Endothelial cell of umbilical vein (primary cell): Measurements from ENCODE around the gene SUGCT. TPM values are rescaled to one million over a fixed set of nuclear protein-coding genes. Genes with fewer than 3 reads are reported as not detected.

Experiments used
- BruUV-seq: library from RNA; stranded (reverse); fragments of 400-500 nt; replicated peaks from 2 replicates; lab custom pipeline; 2021; lab: Mats Ljungman, UMichigan
- CTCF ChIA-PET: fragments of 300-600, 350-600 bp; sonication (Branson Sonifier 250); formaldehyde crosslinking; loops from one replicate; lab custom pipeline; 2021; ENCODE audit warnings: antibody characterized with exemption, inconsistent platforms; lab: Charles Lee
- POLR2A ChIA-PET: fragments of 300-600, 350-600 bp; sonication (Branson Sonifier 250); formaldehyde crosslinking; loops from one replicate; lab custom pipeline; 2021; ENCODE audit warnings: antibody characterized with exemption, inconsistent platforms; lab: Charles Lee
- DNase-seq: peaks from one replicate; pipeline ENCODE4 v3.0.0-alpha.2; 2011; ENCODE audit warnings: low read depth, low spot score
- FAIRE-seq: peaks from 2 replicates; lab custom pipeline; 2011; peaks lifted over from hg19 to GRCh38; lab: Jason Lieb, UNC
- H2AFZ ChIP-seq: 2 replicates; pipeline ENCODE4 v1.6.0; 2012; ENCODE audit warnings: low read depth, low read length, control low read depth, inconsistent platforms
- H3K27ac ChIP-seq: 2 replicates; pipeline ENCODE4 v1.5.1; 2011; ENCODE audit warnings: low read depth, mild to moderate bottlenecking, control low read depth, low read length, moderate library complexity; ENCODE audit not compliant: insufficient read depth
- H3K27me3 ChIP-seq, 2 experiments: 2 replicates each; pipeline versions ENCODE4 v1.6.0 to v1.6.1; 2011; ENCODE audit warnings: low read length in 2 of 2, mixed read lengths in 1 of 2; ENCODE audit not compliant: control insufficient read depth in 2 of 2, insufficient read depth in 2 of 2
- H3K36me3 ChIP-seq, 2 experiments: 2 replicates in 1 of 2; 3 replicates in 1 of 2; pipeline ENCODE4 v1.5.1; 2011; ENCODE audit warnings: low read length in 2 of 2, mild to moderate bottlenecking in 1 of 2, moderate library complexity in 1 of 2; ENCODE audit not compliant: control insufficient read depth in 2 of 2, insufficient read depth in 2 of 2; ENCODE audit errors: extremely low read depth in 1 of 2
- H3K4me1 ChIP-seq: 3 replicates; pipeline ENCODE4 v1.5.1; 2011; ENCODE audit warnings: mild to moderate bottlenecking, low read length; ENCODE audit not compliant: control insufficient read depth, insufficient read depth; ENCODE audit errors: extremely low read depth
- H3K4me2 ChIP-seq: 2 replicates; pipeline ENCODE4 v1.6.1; 2011; ENCODE audit warnings: low read length, control low read depth, mixed read lengths; ENCODE audit not compliant: insufficient read depth
- H3K4me3 ChIP-seq, 3 experiments: fragments of 200-600 bp in 1 of 3; sonication (generic), shearing (Covaris generic) in 1 of 3; replicated peaks in 1 of 3; 2 replicates each; pipeline ENCODE4 v1.5.1; 2011 to 2016; ENCODE audit warnings: control low read depth in 3 of 3, low read length in 3 of 3, mild to moderate bottlenecking in 2 of 3, inconsistent platforms in 1 of 3, low read depth in 1 of 3, moderate library complexity in 1 of 3; ENCODE audit not compliant: insufficient read depth in 1 of 3
- H3K79me2 ChIP-seq: 2 replicates; pipeline ENCODE4 v1.6.0; 2012; ENCODE audit warnings: low read length, inconsistent platforms; ENCODE audit not compliant: control insufficient read depth, insufficient read depth
- H3K9ac ChIP-seq: replicated peaks from 2 replicates; pipeline ENCODE3; 2011; ENCODE audit warnings: low read length, control low read depth; ENCODE audit not compliant: insufficient read depth; ENCODE audit errors: extremely low read depth
- H3K9me1 ChIP-seq: replicated peaks from 3 replicates; pipeline ENCODE4 v1.6.0; 2011; ENCODE audit warnings: mild to moderate bottlenecking, low read length; ENCODE audit not compliant: control insufficient read depth, insufficient read depth; ENCODE audit errors: extremely low read depth
- H3K9me3 ChIP-seq: replicated peaks from 2 replicates; pipeline ENCODE4 v1.5.1; 2012; ENCODE audit warnings: low read length, inconsistent platforms; ENCODE audit not compliant: control insufficient read depth, insufficient read depth
- H4K20me1 ChIP-seq: replicated peaks from 2 replicates; pipeline ENCODE3; 2011; ENCODE audit warnings: mild to moderate bottlenecking, low read length; ENCODE audit not compliant: control insufficient read depth, insufficient read depth; ENCODE audit errors: extremely low read depth
- CTCF ChIP-seq, 2 donors: IDR thresholded peaks; 1 replicate in 1 of 2; 2 replicates in 1 of 2; pipeline ENCODE4 v1.5.1; 2011; ENCODE audit warnings: low read length in 2 of 2, mild to moderate bottlenecking in 2 of 2, moderate library complexity in 2 of 2, control low read depth in 1 of 2, inconsistent platforms in 1 of 2, low read depth in 1 of 2; ENCODE audit not compliant: insufficient read depth in 1 of 2; ENCODE audit errors: extremely low read depth in 1 of 2
- EZH2 ChIP-seq: IDR thresholded peaks from 2 replicates; pipeline ENCODE4 v1.6.1; 2012; ENCODE audit warnings: borderline replicate concordance, low read depth, mild to moderate bottlenecking, moderate library complexity, low read length, inconsistent platforms; ENCODE audit not compliant: severe bottlenecking
- FOS ChIP-seq: IDR thresholded peaks from 2 replicates; pipeline ENCODE4 v1.6.1; 2011; ENCODE audit warnings: mild to moderate bottlenecking, low read length, moderate library complexity, borderline replicate concordance; ENCODE audit not compliant: insufficient read depth
- GATA2 ChIP-seq: IDR thresholded peaks from 2 replicates; pipeline ENCODE4 v1.7.0; 2011; ENCODE audit warnings: low read depth, mild to moderate bottlenecking, moderate library complexity, mixed read lengths, low read length; ENCODE audit not compliant: insufficient read length, insufficient read depth
- JUN ChIP-seq: IDR thresholded peaks from 2 replicates; pipeline ENCODE4 v1.6.1; 2011; ENCODE audit warnings: borderline replicate concordance, low read depth; ENCODE audit not compliant: insufficient read length, insufficient read depth
- MAX ChIP-seq: IDR thresholded peaks from 2 replicates; pipeline ENCODE4 v1.6.1; 2011; ENCODE audit not compliant: insufficient read depth, insufficient read length
- MYC ChIP-seq: IDR thresholded peaks from one replicate; pipeline ENCODE4 v1.6.1; 2011; ENCODE audit warnings: mild to moderate bottlenecking, low read depth, low read length
- POLR2A ChIP-seq: IDR thresholded peaks from 2 replicates; pipeline ENCODE4 v1.6.1; 2012; ENCODE audit warnings: low read depth, mild to moderate bottlenecking, control low read depth, low read length
- POLR2AphosphoS5 ChIP-seq: IDR thresholded peaks from 2 replicates; pipeline ENCODE4 v1.6.1; 2012; ENCODE audit warnings: low read depth, mild to moderate bottlenecking, control low read depth, low read length, moderate library complexity; ENCODE audit not compliant: insufficient read depth
- dilution Hi-C: fragments of 300-500 bp; cut with MboI; formaldehyde crosslinking; loops from one replicate; pipeline ENCODE4 v1.15.0; 2019; ENCODE audit warnings: low sequenced_read_pairs; ENCODE audit not compliant: extremely low pct_ligation_motif_present
- intact Hi-C: fragments of 100-400 bp; cut with micrococcal nuclease; formaldehyde crosslinking; loops from one replicate; pipeline ENCODE4 v1.10.0; 2022
- polyA plus RNA-seq, 4 experiments: library from polyadenylated mRNA; depleted of rRNA in 3 of 4; stranded (reverse) in 3 of 4; unstranded in 1 of 4; fragments of >200 nt; gene quantifications; 2 replicates each; pipeline versions ENCODE4 v1.2.1 to v1.2.3, GENCODE V29; 2011 to 2012; ENCODE audit warnings: missing spikeins in 1 of 4
- total RNA-seq: library from RNA; stranded (reverse); gene quantifications from 2 replicates; pipeline ENCODE4 v1.2.3, GENCODE V29; 2021

The SUGCT gene
- total and polyA plus RNA-seq, 2 donors (not counting 3 experiments of a cell fraction or from before 2014, with no cell fraction given), result 1.2 to 1.4 TPM

- dilution Hi-C loops, result no loop called here
Measured at GRCh38 chr7:40095230-40095629, 39.6 kb upstream of the SUGCT start.

More at GRCh38 chr7:40095230-40095629, 39.6 kb upstream of the SUGCT start:
- Histone ChIP-seq H3K9me1 (no peaks in the 10 kb centered on the region), H3K9me3 (no peaks in the 10 kb centered on the region), H3K79me2 (no peaks in the 10 kb centered on the region), H2AFZ (no peak overlapping the region), H4K20me1 (no peaks in the 10 kb centered on the region), H3K27ac (no peak overlapping the region), H3K27me3 (no peaks in the 10 kb centered on the region), H3K4me2 (no peak overlapping the region), H3K9ac (no peak overlapping the region), H3K36me3 (peaks cover 10 to 14% of the 10 kb centered on the region in 2 experiments), H3K4me1 (no peaks in the 10 kb centered on the region), H3K4me3 (no peak overlapping the region)
- no peak for TF ChIP-seq JUN
- TF ChIP-seq MYC, result no peak
- no peak for TF ChIP-seq POLR2AphosphoS5
- TF ChIP-seq POLR2A, result no peak
- TF ChIP-seq CTCF (IDR thresholded peaks at IDR 0.05; ENCODE audit: extremely low read depth in 1 of 2, insufficient read depth in 1 of 2, low read depth in 1 of 2, low read length in 2 of 2), result no peak
- TF ChIP-seq MAX, result no peak
- TF ChIP-seq GATA2, result no peak
- TF ChIP-seq FOS, result no peak
- no peak for TF ChIP-seq EZH2
- DNase-seq, result no peak
- FAIRE-seq, result no peak
- intact Hi-C loops, result no loop called here
- ChIA-PET CTCF (interaction anchor here (1.0 kb wide), 1 partner anchor 12 kb away, joined by 3 read pairs; no protein-coding TSS in a partner anchor), POLR2A (no interaction called here)
- BruUV-seq, result no TSS peak
